ENCODE measurements around the gene PCBP1. TPM values are rescaled to one million over a fixed set of nuclear protein-coding genes. Genes with fewer than 3 reads are reported as not detected.
A peak's percentile ranks its signal among the peaks of the same experiment; 100 is the strongest.

The PCBP1 gene
- total and polyA plus RNA-seq, 9 of the 15 experiments (the other 6 are each of a cell fraction or from before 2014, with no cell fraction given), result 19.2 to 407 (median 78.1) TPM

DNA sequence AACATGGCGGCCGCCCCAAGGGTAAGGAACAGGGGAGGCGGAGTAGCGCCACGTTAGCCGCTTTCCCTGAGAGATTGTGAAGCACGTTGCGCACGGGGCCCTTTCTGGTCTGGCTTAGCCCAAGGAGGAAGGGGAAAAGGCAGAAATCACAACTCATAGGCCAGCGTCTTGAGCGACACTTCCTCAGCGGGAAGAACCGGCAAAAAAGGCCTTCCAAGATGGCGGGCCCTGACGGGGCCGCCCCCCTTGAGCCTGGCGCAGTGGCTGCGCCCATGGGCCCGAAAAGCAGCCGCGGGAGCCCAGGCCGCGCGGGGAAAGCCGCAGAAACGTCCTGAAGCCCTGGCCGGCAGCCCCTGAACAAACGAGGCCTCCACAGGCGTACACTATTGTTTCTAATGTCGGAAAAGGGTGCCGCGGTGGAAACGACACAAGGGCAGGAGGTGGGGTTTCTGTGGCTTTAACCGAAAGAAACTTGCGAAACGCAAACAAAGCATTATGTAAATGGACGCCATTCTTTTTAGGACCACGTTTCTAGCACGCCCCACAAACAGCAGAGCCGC is 919 bp upstream of the PCBP1 start (continued):
- TF ChIP-seq ZNF280A (IDR thresholded peaks at IDR 0.05; ENCODE audit: low read depth, partially characterized antibody) (no peak), POLR2H (tag; IDR thresholded peaks at IDR 0.05; ENCODE audit: low read depth) (peak; percentile 89), FOXJ2 (tag; IDR thresholded peaks at IDR 0.05) (no peak), NFIX (CRISPR knock-in tag; IDR thresholded peaks at IDR 0.05; ENCODE audit: low read depth) (no peak), NCOR1 (IDR thresholded peaks at IDR 0.05) (no peak), KDM5B (IDR thresholded peaks at IDR 0.05; ENCODE audit: insufficient replicate concordance, low read depth, low read length) (peak; percentile 66), GABPB2 (CRISPR knock-in tag; conservative IDR thresholded peaks at IDR 0.05) (peak; percentile 84; the same call in 1 of the 2 replicates), FOXA1 (IDR thresholded peaks at IDR 0.05; ENCODE audit: borderline replicate concordance) (no peak), ZNF347 (CRISPR knock-in tag; IDR thresholded peaks at IDR 0.05; ENCODE audit: low read depth) (no peak), FOXJ3 (CRISPR knock-in tag; IDR thresholded peaks at IDR 0.05) (no peak), ZNF584 (CRISPR knock-in tag; IDR thresholded peaks at IDR 0.05; ENCODE audit: low read depth) (peak; percentile 93), HDGF (IDR thresholded peaks at IDR 0.05) (no peak), ZBTB1 (CRISPR knock-in tag; IDR thresholded peaks at IDR 0.05; ENCODE audit: borderline replicate concordance, low read depth) (peak; percentile 37; the same call in 1 of the 2 replicates), SRSF1 (IDR thresholded peaks at IDR 0.05; ENCODE audit: low read depth, low read length) (peak; percentile 60; the same call in 1 of the 2 replicates), IFI16 (CRISPR knock-in tag; IDR thresholded peaks at IDR 0.05) (peak; percentile 85; the same call in 1 of the 2 replicates), ZC3H11A (IDR thresholded peaks at IDR 0.05; ENCODE audit: low read depth, low read length) (no peak), RBM25 (IDR thresholded peaks at IDR 0.05; ENCODE audit: low read depth, low read length, severe bottlenecking) (no peak), ZNF75A (CRISPR knock-in tag; IDR thresholded peaks at IDR 0.05) (no peak), TRIM24 (IDR thresholded peaks at IDR 0.05) (no peak), NONO (IDR thresholded peaks at IDR 0.05; ENCODE audit: low read depth in 2 of 2, low read length in 1 of 2) (no peak; a peak in 1 of 4 replicates), ZNF512 (tag; IDR thresholded peaks at IDR 0.05) (no peak), ZNF41 (CRISPR knock-in tag; conservative IDR thresholded peaks at IDR 0.05) (no peak; the same call in 1 of the 2 replicates), BACH1 (tag; IDR thresholded peaks at IDR 0.05) (peak; percentile 44; the same call in 1 of the 2 replicates), KAT8 (IDR thresholded peaks at IDR 0.05; ENCODE audit: low read depth) (peak; percentile 90), ZNF79 (CRISPR knock-in tag; IDR thresholded peaks at IDR 0.05; ENCODE audit: low read depth) (peak; percentile 76; the same call in 1 of the 2 replicates), ZNF785 (CRISPR knock-in tag; IDR thresholded peaks at IDR 0.05) (no peak)
- TF ChIP-seq, protein P1, sequence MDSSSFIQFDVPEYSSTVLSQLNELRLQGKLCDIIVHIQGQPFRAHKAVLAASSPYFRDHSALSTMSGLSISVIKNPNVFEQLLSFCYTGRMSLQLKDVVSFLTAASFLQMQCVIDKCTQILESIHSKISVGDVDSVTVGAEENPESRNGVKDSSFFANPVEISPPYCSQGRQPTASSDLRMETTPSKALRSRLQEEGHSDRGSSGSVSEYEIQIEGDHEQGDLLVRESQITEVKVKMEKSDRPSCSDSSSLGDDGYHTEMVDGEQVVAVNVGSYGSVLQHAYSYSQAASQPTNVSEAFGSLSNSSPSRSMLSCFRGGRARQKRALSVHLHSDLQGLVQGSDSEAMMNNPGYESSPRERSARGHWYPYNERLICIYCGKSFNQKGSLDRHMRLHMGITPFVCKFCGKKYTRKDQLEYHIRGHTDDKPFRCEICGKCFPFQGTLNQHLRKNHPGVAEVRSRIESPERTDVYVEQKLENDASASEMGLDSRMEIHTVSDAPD (CRISPR knock-in tag; IDR thresholded peaks at IDR 0.05), result no peak

All from K562 (cell line).